ENCODE results near the gene TPCN1.

GRCh38 chr12:113267621-113268020, 46.4 kb downstream of the TPCN1 start:
- no peak for TF ChIP-seq POLR2A (IDR thresholded peaks at IDR 0.05)
- TF ChIP-seq CTCF (IDR thresholded peaks at IDR 0.05): no peak
- no peak for TF ChIP-seq EP300 (IDR thresholded peaks at IDR 0.05)

Data from ovary (tissue), 3 donors.